OCI-LY3 (cell line): ENCODE results near the gene BRD4.

ENCODE experiments used
- CTCF ChIP-seq: fragments of 200-600, 300-600 bp; sonication (generic); IDR thresholded peaks from 2 replicates; pipeline ENCODE4 v1.5.1; 2014; ENCODE audit warnings: antibody characterized with exemption, low read length, low read depth
- EZH2phosphoT487 ChIP-seq: fragments of 200-600 bp; shearing (Covaris generic); IDR thresholded peaks from 2 replicates; pipeline ENCODE4 v1.6.1; 2018; ENCODE audit warnings: antibody characterized with exemption, mixed run types, low read depth

DNA sequence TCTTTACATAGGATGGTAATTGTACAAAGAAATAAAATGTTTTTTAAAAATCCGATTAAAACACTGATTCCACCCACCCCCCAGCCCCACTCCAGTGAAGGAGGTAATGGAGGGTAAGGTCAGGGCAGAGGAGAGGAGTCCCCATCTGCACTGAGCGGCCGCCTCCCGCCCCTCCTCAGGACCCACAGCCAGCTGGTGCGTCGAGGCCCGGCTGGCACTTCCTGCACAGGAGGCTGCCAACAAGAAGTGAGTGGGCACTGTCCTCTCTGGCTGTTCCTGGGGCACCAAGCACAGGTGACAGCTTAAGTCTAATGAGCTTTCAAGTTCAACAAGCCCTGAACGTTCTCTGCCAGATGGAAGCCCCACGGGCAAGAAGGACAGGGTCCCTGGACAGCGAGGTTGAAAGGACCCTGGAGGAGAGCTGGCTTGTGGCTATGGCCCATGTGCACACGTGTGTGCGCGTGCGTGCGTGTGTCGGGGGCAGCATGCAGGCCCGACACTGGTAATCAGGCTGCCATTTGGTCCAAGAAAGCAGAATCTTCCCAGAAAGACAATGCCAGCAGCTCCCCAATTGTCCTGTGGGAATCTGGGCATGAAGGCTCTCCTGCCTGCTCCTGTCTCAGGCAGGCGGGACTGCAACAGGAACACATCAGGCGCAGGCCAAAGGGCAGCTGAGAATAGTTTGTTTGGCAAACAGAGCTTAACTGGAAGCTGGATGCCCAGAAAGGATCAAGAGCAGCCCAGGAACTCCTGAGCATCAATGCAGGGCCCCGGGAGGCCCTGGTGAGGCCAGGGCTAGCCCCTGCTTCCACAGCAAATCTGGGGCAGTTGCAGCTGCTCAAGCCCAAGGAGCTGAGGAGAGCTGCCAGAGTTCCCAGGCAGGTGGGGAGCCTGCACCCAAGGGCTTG lies 85.0 kb downstream of the BRD4 start:
- TF ChIP-seq CTCF: no peak
- TF ChIP-seq EZH2phosphoT487: no peak
